A673 (cell line): ENCODE measurements around the gene PIGB. TPM values are rescaled to one million over a fixed set of nuclear protein-coding genes. Genes with fewer than 3 reads are reported as not detected.
"Not testable (repeated sequence)": the region's sequence is repeated elsewhere in the genome, so short reads cannot be mapped to it uniquely, and the experiment has no call there.

Experiments used
- BruUV-seq: library from RNA; stranded (reverse); fragments of 400-500 nt; replicated peaks from 2 replicates; lab custom pipeline; 2021; lab: Mats Ljungman, UMichigan
- CTCF ChIA-PET: fragments of 300-600 bp; sonication (Branson Sonifier 250); formaldehyde crosslinking; loops from one replicate; lab custom pipeline; 2022; ENCODE audit warnings: antibody characterized with exemption; lab: Charles Lee
- POLR2A ChIA-PET: fragments of 300-600 bp; sonication (Branson Sonifier 250); formaldehyde crosslinking; loops from one replicate; lab custom pipeline; 2022; ENCODE audit warnings: antibody characterized with exemption; ENCODE audit not compliant: low non-redundant PET; lab: Charles Lee
- DNase-seq: peaks from one replicate; pipeline ENCODE4 v3.0.0-alpha.2; 2015; ENCODE audit warnings: low spot score
- H3K27ac ChIP-seq: fragments of 200-600 bp; sonication (generic); 2 replicates; pipeline ENCODE4 v1.5.1; 2016; ENCODE audit warnings: mixed run types, low read depth, mild to moderate bottlenecking, mixed read lengths, antibody characterized with exemption, low read length; ENCODE audit not compliant: poor library complexity, severe bottlenecking
- H3K27me3 ChIP-seq: fragments of 200-600 bp; sonication (generic); replicated peaks from 2 replicates; pipeline ENCODE4 v1.6.1; 2017; ENCODE audit warnings: mixed run types, low read depth, mild to moderate bottlenecking, mixed read lengths, antibody characterized with exemption, low read length; ENCODE audit not compliant: insufficient read depth, poor library complexity
- H3K36me3 ChIP-seq: fragments of 200-600 bp; sonication (generic); 2 replicates; pipeline ENCODE4 v1.6.1; 2016; ENCODE audit warnings: mixed run types, mild to moderate bottlenecking, mixed read lengths, antibody characterized with exemption, low read length; ENCODE audit not compliant: insufficient read depth, poor library complexity, severe bottlenecking
- H3K4me1 ChIP-seq: fragments of 200-600 bp; sonication (generic); 2 replicates; pipeline ENCODE4 v1.6.1; 2017; ENCODE audit warnings: mixed run types, mild to moderate bottlenecking, mixed read lengths, antibody characterized with exemption, low read length; ENCODE audit not compliant: insufficient read depth, poor library complexity, severe bottlenecking
- H3K4me3 ChIP-seq: fragments of 200-600 bp; sonication (generic); 2 replicates; pipeline ENCODE4 v1.5.1; 2016; ENCODE audit warnings: low read depth, mixed run types, mild to moderate bottlenecking, mixed read lengths, low read length; ENCODE audit not compliant: poor library complexity, severe bottlenecking
- H3K9me3 ChIP-seq: fragments of 200-600 bp; sonication (generic); 2 replicates; pipeline ENCODE4 v1.6.1; 2016; ENCODE audit warnings: mixed run types, low read depth, mild to moderate bottlenecking, mixed read lengths, antibody characterized with exemption, low read length; ENCODE audit not compliant: poor library complexity, severe bottlenecking
- CTCF ChIP-seq: fragments of 300-800, 200-600 bp; sonication (generic); conservative IDR thresholded peaks from 2 replicates; pipeline ENCODE4 v1.5.1; 2017; ENCODE audit warnings: low read depth, mild to moderate bottlenecking, antibody characterized with exemption, low read length, moderate library complexity, mixed read lengths
- EZH2 ChIP-seq: fragments of 200-600 bp; sonication (generic); IDR thresholded peaks from 2 replicates; pipeline ENCODE4 v1.6.1; 2017; ENCODE audit warnings: borderline replicate concordance, low read depth, mild to moderate bottlenecking, mixed read lengths, antibody characterized with exemption, low read length; ENCODE audit not compliant: poor library complexity, severe bottlenecking
- intact Hi-C: fragments of 100-400 bp; cut with micrococcal nuclease; formaldehyde crosslinking; loops from one replicate; pipeline ENCODE4 v1.10.0; 2022; ENCODE audit not compliant: unreplicated experiment
- total RNA-seq: library from RNA; stranded (reverse); gene quantifications from 2 replicates; pipeline ENCODE4 v1.2.3, GENCODE V29; 2021

Gene PIGB
- total RNA-seq, 1 experiment from 2014 or later: 8.3 TPM

- H3K36me3 ChIP-seq: no peaks in the 10 kb centered on the region
- no peak for TF ChIP-seq EZH2
- peak; percentile 93 for TF ChIP-seq CTCF
- peaks cover 4% of the 10 kb centered on the region for H3K4me1 ChIP-seq
- H3K27ac ChIP-seq: peak overlapping the region; percentile 35
- intact Hi-C loops: loop anchor here (1.0 to 10.0 kb wide), 2 partner anchors 73 to 144 kb away; no protein-coding TSS in a partner anchor
- H3K9me3 ChIP-seq: no peaks in the 10 kb centered on the region
- BruUV-seq: no TSS peak
- H3K27me3 ChIP-seq: no peaks in the 10 kb centered on the region
- ChIA-PET POLR2A (no interaction called here), CTCF (interaction anchor here (1.4 kb wide), 1 partner anchor 73 kb away, joined by 4 read pairs; no protein-coding TSS in a partner anchor)
- peak overlapping the region; percentile 75 for H3K4me3 ChIP-seq
- DNase-seq: peak; percentile 78
Observed at GRCh38 chr15:55290528-55291057, 28.4 kb upstream of the PIGB start.

GRCh38 chr15:55297315-55297714 is 21.7 kb upstream of the PIGB start:
- Histone ChIP-seq H3K36me3 (no peaks in the 10 kb centered on the region), H3K9me3 (no peaks in the 10 kb centered on the region), H3K27me3 (no peaks in the 10 kb centered on the region), H3K4me3 (no peak overlapping the region), H3K27ac (no peak overlapping the region), H3K4me1 (no peaks in the 10 kb centered on the region)
- ChIA-PET CTCF (no interaction called here), POLR2A (no interaction called here)
- intact Hi-C loops: loop anchor here (10.0 kb wide), 1 partner anchor 137 kb away; no protein-coding TSS in a partner anchor
- no peak for DNase-seq
- no TSS peak for BruUV-seq
- no peak for TF ChIP-seq EZH2
- TF ChIP-seq CTCF: no peak

- BruUV-seq, DNase-seq, intact Hi-C loops, H3K9me3 ChIP-seq, H3K27me3 ChIP-seq, H3K27ac ChIP-seq, POLR2A ChIA-PET, H3K4me3 ChIP-seq, H3K4me1 ChIP-seq, H3K36me3 ChIP-seq, CTCF ChIA-PET: not testable (repeated sequence)
Observed at GRCh38 chr15:55302801-55303200, 16.2 kb upstream of the PIGB start.
